Activated naive CD4-positive, alpha-beta T cell treated with anti-CD3 and anti-CD28 coated beads, Interleukin-2, amount 10 ng/mL, durations not matched to agents 7 days and 5 days (primary cell): Measurements from ENCODE around the gene CRTC3.

Source experiments
- CTCF ChIA-PET: fragments of 350-600 bp; sonication (Branson Sonifier 250); formaldehyde crosslinking; loops from one replicate; lab custom pipeline; 2021; ENCODE audit warnings: antibody characterized with exemption; lab: Charles Lee
- DNase-seq: peaks from one replicate; pipeline ENCODE4 v3.0.0-alpha.2; 2020
- H3K27ac Mint-ChIP-seq: one replicate; pipeline ENCODE4 v1.8.0; 2021; ENCODE audit warnings: mild to moderate bottlenecking, moderate library complexity, mixed read lengths
- H3K27me3 Mint-ChIP-seq: one replicate; pipeline ENCODE4 v1.8.0; 2021; ENCODE audit warnings: mild to moderate bottlenecking, mixed read lengths
- H3K36me3 Mint-ChIP-seq: one replicate; pipeline ENCODE4 v1.8.0; 2021; ENCODE audit warnings: mixed read lengths
- H3K4me1 Mint-ChIP-seq: one replicate; pipeline ENCODE4 v1.8.0; 2021; ENCODE audit warnings: mixed read lengths
- H3K4me3 Mint-ChIP-seq: one replicate; pipeline ENCODE4 v1.8.0; 2021; ENCODE audit warnings: mild to moderate bottlenecking, moderate library complexity, mixed read lengths
- H3K9me3 Mint-ChIP-seq: one replicate; pipeline ENCODE4 v1.8.0; 2021; ENCODE audit warnings: mixed read lengths

CRTC3 gene

DNA sequence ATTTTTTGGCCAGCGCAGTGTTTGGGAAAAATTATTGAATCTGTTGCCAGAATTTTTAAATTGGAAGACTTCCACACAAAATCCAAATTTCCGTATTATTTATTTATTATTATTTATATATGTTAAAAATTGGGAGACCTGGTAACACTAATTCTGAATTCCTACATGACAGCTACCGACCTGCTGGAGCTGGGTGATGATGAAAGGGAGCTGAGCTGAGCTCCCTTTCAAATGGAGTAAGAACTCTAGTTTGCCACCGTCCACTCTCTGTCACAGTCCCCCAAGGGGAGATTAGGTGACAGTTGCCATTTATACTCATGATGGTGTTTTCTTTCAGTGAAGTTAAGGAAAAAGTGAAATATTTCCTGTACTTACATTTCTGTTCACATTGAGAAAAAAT lies 1.4 kb downstream of the CRTC3 start:
- CTCF ChIA-PET, result interaction anchor here (1.1 to 2.7 kb wide), 7 partner anchors 9 to 400 kb away, joined by 3 to 13 read pairs (median 4); no protein-coding TSS in a partner anchor
- Mint-ChIP-seq H3K36me3 (peaks cover 36% of the 10 kb centered on the region), H3K27me3 (no peaks in the 10 kb centered on the region), H3K4me3 (peak overlapping the region; percentile 99), H3K4me1 (peaks cover 59% of the 10 kb centered on the region), H3K9me3 (no peaks in the 10 kb centered on the region), H3K27ac (peak overlapping the region; percentile 89)
- no peak for DNase-seq

- Mint-ChIP-seq H3K4me1 (peaks cover 85% of the 10 kb centered on the region), H3K27me3 (no peaks in the 10 kb centered on the region), H3K4me3 (no peak overlapping the region), H3K9me3 (no peaks in the 10 kb centered on the region), H3K27ac (peak overlapping the region; percentile 69), H3K36me3 (peaks cover 67% of the 10 kb centered on the region)
- CTCF ChIA-PET, result interaction anchor here (0.8 kb wide), 1 partner anchor 216 kb away, joined by 3 read pairs; no protein-coding TSS in a partner anchor
- no peak for DNase-seq
Measured at GRCh38 chr15:90535254-90535653, 5.5 kb downstream of the CRTC3 start.

GRCh38 chr15:90539789-90540188 lies 10.1 kb downstream of the CRTC3 start:
- Mint-ChIP-seq H3K27me3 (no peaks in the 10 kb centered on the region), H3K4me3 (peak overlapping the region; percentile 84), H3K27ac (peak overlapping the region; percentile 99), H3K36me3 (peaks cover 68% of the 10 kb centered on the region), H3K4me1 (peaks cover 82% of the 10 kb centered on the region), H3K9me3 (no peaks in the 10 kb centered on the region)
- CTCF ChIA-PET, result interaction anchor here (0.7 to 2.0 kb wide), 7 partner anchors 9 to 130 kb away, joined by 3 to 13 read pairs (median 3); partner anchors contain the start of gene CRTC3
- DNase-seq, result peak; percentile 65

DNA sequence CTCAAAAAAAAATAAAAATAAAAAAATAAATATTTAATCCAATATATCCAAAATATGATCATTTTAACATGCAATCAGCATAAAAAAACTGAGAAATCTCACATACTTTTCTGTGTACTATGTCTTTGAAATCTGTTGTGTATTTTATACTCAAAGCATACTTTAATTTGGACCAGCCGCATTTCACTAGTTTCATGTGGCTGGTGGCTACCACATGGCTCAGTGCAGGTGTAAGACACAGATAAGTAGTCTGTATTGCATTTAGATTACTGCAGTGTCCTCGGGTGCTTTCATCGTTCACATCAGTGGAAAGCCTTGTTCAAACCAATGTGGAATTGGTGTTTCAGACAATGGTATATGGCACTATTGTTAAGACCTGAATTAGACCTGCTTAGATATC lies 11.0 kb downstream of the CRTC3 start:
- peak overlapping the region; percentile 88 for H3K27ac Mint-ChIP-seq
- no peak for DNase-seq
- peaks cover 69% of the 10 kb centered on the region for H3K36me3 Mint-ChIP-seq

DNA sequence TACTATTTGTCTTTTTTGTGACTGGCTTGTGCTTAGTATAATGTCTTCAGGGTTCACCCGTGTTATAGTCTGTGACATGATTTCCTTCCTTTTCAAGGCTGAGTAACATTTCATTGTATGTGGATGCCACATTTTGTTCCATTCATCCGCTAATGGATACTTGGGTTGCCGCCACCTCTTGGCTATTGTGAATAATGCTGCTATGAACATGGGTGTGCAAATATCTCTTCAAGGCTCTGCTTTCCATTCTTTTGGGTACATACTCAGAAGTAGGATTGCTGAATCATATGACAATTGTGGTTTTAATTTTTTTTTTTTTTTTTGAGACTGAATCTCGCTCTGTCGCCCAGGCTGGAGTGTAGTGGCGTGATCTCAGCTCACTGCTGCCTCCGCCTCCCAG lies 15.4 kb downstream of the CRTC3 start:
- H3K27me3 Mint-ChIP-seq, result no peaks in the 10 kb centered on the region
- peaks cover 62% of the 10 kb centered on the region for H3K36me3 Mint-ChIP-seq
- no peaks in the 10 kb centered on the region for H3K9me3 Mint-ChIP-seq
- H3K4me3 Mint-ChIP-seq, result no peak overlapping the region
- H3K4me1 Mint-ChIP-seq, result peaks cover 70% of the 10 kb centered on the region
- CTCF ChIA-PET, result interaction anchor here (1.8 kb wide), 1 partner anchor 12 kb away, joined by 4 read pairs; no protein-coding TSS in a partner anchor
- no peak for DNase-seq
- peak overlapping the region; percentile 52 for H3K27ac Mint-ChIP-seq

More for the DNA sequence above, 11.0 kb downstream of the CRTC3 start:
- peaks cover 81% of the 10 kb centered on the region for H3K4me1 Mint-ChIP-seq
- H3K4me3 Mint-ChIP-seq, result peak overlapping the region; percentile 84
- CTCF ChIA-PET, result interaction anchor here (0.9 to 2.0 kb wide), 3 partner anchors 10 to 129 kb away, joined by 3 to 13 read pairs (median 4); partner anchors contain the start of gene CRTC3
- no peaks in the 10 kb centered on the region for H3K9me3 Mint-ChIP-seq
- no peaks in the 10 kb centered on the region for H3K27me3 Mint-ChIP-seq

- H3K4me3 Mint-ChIP-seq, result no peak overlapping the region
- H3K27me3 Mint-ChIP-seq, result no peaks in the 10 kb centered on the region
Measured at GRCh38 chr15:90547540-90547939, 17.8 kb downstream of the CRTC3 start.

DNA sequence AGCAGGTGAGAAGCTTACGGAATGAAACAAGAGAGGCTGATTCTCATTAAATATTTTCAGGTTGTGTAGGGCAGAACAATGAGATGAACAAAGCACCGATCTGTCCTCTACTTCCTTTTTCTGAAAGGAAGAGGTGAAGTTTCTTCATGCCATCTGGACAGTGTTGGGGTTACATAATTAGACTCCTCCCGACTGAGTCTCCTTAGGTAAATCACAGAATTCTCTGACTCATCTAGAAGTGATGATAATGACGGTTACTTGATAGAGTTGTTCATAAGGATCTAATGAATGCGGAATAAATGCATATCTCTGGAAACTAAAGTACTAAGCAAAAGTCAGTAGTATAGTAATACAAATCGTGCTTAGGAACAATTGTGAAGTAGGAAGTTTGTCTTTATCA lies 21.2 kb downstream of the CRTC3 start:
- H3K9me3 Mint-ChIP-seq, result no peaks in the 10 kb centered on the region
- CTCF ChIA-PET, result no interaction called here
- H3K4me1 Mint-ChIP-seq, result peaks cover 64% of the 10 kb centered on the region
- no peak overlapping the region for H3K4me3 Mint-ChIP-seq
- H3K36me3 Mint-ChIP-seq, result peaks cover 61% of the 10 kb centered on the region
- H3K27me3 Mint-ChIP-seq, result no peaks in the 10 kb centered on the region
- peak overlapping the region; percentile 55 for H3K27ac Mint-ChIP-seq
- DNase-seq, result no peak

More at GRCh38 chr15:90547540-90547939, 17.8 kb downstream of the CRTC3 start:
- no peak for DNase-seq
- peak overlapping the region; percentile 75 for H3K27ac Mint-ChIP-seq
- H3K36me3 Mint-ChIP-seq, result peaks cover 68% of the 10 kb centered on the region
- H3K9me3 Mint-ChIP-seq, result no peaks in the 10 kb centered on the region
- CTCF ChIA-PET, result interaction anchor here (0.9 kb wide), 1 partner anchor 57 kb away, joined by 3 read pairs; no protein-coding TSS in a partner anchor
- peaks cover 71% of the 10 kb centered on the region for H3K4me1 Mint-ChIP-seq

DNA sequence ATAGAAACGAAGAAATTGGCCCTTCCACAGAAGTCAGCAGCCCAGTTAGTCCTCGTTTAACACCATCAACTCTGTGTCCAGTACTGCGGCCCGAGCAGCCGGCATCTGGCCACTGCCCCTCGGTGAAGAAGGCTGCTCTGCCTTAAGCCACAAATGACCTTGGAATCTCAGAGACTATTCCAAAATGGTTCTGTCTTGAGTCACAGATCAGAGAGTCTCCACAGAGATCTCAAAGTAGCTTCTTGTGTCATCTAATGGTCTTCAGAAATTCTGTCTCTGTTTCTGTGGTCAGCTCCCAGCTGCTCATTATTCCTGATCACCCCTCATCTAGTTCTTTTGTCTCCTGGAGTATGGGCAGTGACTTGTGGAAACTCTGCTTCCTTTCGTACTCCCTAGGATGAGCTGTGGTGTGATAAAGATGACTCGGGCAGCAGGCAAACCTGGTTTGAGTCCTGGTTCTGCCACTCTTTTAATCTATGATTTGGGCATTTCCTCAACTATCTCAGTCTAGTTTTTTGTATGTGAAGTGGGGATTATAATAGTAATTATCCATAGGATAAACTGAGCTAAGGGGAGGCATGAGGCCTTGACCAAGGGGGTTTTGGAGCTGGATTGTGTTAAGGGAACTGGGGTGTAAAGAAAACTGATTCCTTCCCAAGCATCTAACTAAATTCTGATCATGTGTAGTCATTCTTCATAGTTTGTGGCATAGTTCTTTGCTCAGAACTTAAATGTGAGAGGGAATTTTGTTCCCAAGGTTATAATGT lies 22.6 kb downstream of the CRTC3 start:
- Mint-ChIP-seq H3K4me3 (no peak overlapping the region), H3K9me3 (no peaks in the 10 kb centered on the region), H3K4me1 (peaks cover 63% of the 10 kb centered on the region), H3K27me3 (no peaks in the 10 kb centered on the region), H3K36me3 (peaks cover 61% of the 10 kb centered on the region), H3K27ac (no peak overlapping the region)
- CTCF ChIA-PET, result interaction anchor here (0.8 to 0.9 kb wide), 2 partner anchors 12 to 100 kb away, joined by 3 to 4 read pairs; no protein-coding TSS in a partner anchor
- no peak for DNase-seq

DNA sequence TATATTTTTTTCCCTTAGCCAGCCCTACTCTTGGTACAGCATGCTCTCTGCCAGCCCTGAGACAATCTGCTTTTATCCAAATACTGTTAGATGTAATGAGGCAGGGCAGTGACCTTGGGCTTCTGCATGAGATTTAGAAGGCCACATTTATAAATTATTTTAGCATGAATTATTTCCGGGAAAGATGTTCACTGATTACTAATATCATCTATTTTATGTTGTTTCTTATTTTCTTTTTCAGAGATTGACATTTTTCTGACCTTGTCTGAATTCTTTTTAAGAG lies 23.1 kb downstream of the CRTC3 start:
- CTCF ChIA-PET, result interaction anchor here (0.9 kb wide), 1 partner anchor 13 kb away, joined by 4 read pairs; no protein-coding TSS in a partner anchor
- H3K27ac Mint-ChIP-seq, result no peak overlapping the region

GRCh38 chr15:90553248-90553745 lies 23.6 kb downstream of the CRTC3 start:
- Mint-ChIP-seq H3K27ac (no peak overlapping the region), H3K4me1 (peaks cover 63% of the 10 kb centered on the region), H3K36me3 (peaks cover 63% of the 10 kb centered on the region), H3K9me3 (no peaks in the 10 kb centered on the region), H3K4me3 (no peak overlapping the region), H3K27me3 (no peaks in the 10 kb centered on the region)
- CTCF ChIA-PET, result interaction anchor here (0.9 kb wide), 1 partner anchor 13 kb away, joined by 4 read pairs; no protein-coding TSS in a partner anchor
- DNase-seq, result no peak

More for the DNA sequence above, 23.1 kb downstream of the CRTC3 start:
- Mint-ChIP-seq H3K27me3 (no peaks in the 10 kb centered on the region), H3K4me1 (peaks cover 63% of the 10 kb centered on the region), H3K4me3 (no peak overlapping the region), H3K36me3 (peaks cover 62% of the 10 kb centered on the region), H3K9me3 (no peaks in the 10 kb centered on the region)
- DNase-seq, result no peak

- Mint-ChIP-seq H3K27ac (peak overlapping the region; percentile 19), H3K4me1 (peaks cover 78% of the 10 kb centered on the region), H3K9me3 (peaks cover 6% of the 10 kb centered on the region), H3K36me3 (peaks cover 69% of the 10 kb centered on the region), H3K4me3 (no peak overlapping the region), H3K27me3 (no peaks in the 10 kb centered on the region)
- DNase-seq, result no peak
- CTCF ChIA-PET, result interaction anchor here (1.0 to 1.7 kb wide), 3 partner anchors 11 to 37 kb away, joined by 3 to 8 read pairs (median 4); no protein-coding TSS in a partner anchor
Measured at GRCh38 chr15:90557186-90558084, 27.7 kb downstream of the CRTC3 start.

- H3K36me3 Mint-ChIP-seq, result peaks cover 68% of the 10 kb centered on the region
- H3K9me3 Mint-ChIP-seq, result peaks cover 6% of the 10 kb centered on the region
- H3K4me1 Mint-ChIP-seq, result peaks cover 78% of the 10 kb centered on the region
- no peak overlapping the region for H3K4me3 Mint-ChIP-seq
- H3K27ac Mint-ChIP-seq, result peak overlapping the region; percentile 0
- H3K27me3 Mint-ChIP-seq, result no peaks in the 10 kb centered on the region
- CTCF ChIA-PET, result interaction anchor here (1.4 kb wide), 1 partner anchor 12 kb away, joined by 4 read pairs; no protein-coding TSS in a partner anchor
- no peak for DNase-seq
Measured at GRCh38 chr15:90558171-90558573, 28.4 kb downstream of the CRTC3 start.

DNA sequence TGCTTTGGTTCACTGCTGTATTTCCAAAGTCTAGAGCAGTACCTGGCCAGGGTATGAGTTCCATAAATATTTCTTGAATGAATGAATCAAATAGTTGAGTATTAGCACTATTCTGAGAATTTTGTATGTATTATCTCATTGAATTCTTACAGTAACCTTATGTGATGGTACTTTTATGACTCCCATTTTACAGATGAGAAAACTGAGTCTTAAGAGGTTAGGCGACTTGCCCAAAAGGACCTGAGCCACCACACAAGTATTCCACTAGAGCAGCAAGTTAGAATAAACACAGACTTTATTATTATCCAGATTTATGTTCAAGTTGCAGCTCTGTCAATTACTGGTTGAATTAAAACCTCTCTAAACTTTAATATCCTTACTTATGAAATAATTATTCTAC lies 29.4 kb downstream of the CRTC3 start:
- Mint-ChIP-seq H3K27ac (no peak overlapping the region), H3K9me3 (peaks cover 6% of the 10 kb centered on the region), H3K27me3 (no peaks in the 10 kb centered on the region), H3K36me3 (peaks cover 62% of the 10 kb centered on the region), H3K4me1 (peaks cover 80% of the 10 kb centered on the region), H3K4me3 (no peak overlapping the region)
- CTCF ChIA-PET, result no interaction called here
- no peak for DNase-seq
